ENCODE results near the gene PIH1D1. TPM values are rescaled to one million over a fixed set of nuclear protein-coding genes. Genes with fewer than 3 reads are reported as not detected.

Gene PIH1D1
- total and polyA plus RNA-seq, 2 donors (not counting 3 experiments of a cell fraction or from before 2014, with no cell fraction given), result 83.2 to 86.9 TPM

GRCh38 chr19:49431330-49431749, 20.3 kb downstream of the PIH1D1 start:
- dilution Hi-C loops (cut with MboI; ENCODE audit: extremely low pct_ligation_motif_present, low sequenced_read_pairs), result no loop called here
- H4K20me1 ChIP-seq (replicated peaks; ENCODE audit: control insufficient read depth, extremely low read depth, insufficient read depth, low read length), result no peaks in the 10 kb centered on the region
- no TSS peak for BruUV-seq (replicated peaks)
- no peaks in the 10 kb centered on the region for H3K36me3 ChIP-seq (ENCODE audit: control insufficient read depth in 2 of 2, extremely low read depth in 1 of 2, insufficient read depth in 2 of 2, low read length in 2 of 2)
- POLR2A ChIA-PET, result no interaction called here
- no peak overlapping the region for H3K4me3 ChIP-seq (replicated peaks in 1 of 3; ENCODE audit: insufficient read depth in 1 of 3, low read depth in 1 of 3, low read length in 3 of 3)
- H3K27me3 ChIP-seq (ENCODE audit: control insufficient read depth in 2 of 2, insufficient read depth in 2 of 2, low read length in 2 of 2), result peaks cover 71 to 77% of the 10 kb centered on the region in 2 experiments
- TF ChIP-seq, protein P1, sequence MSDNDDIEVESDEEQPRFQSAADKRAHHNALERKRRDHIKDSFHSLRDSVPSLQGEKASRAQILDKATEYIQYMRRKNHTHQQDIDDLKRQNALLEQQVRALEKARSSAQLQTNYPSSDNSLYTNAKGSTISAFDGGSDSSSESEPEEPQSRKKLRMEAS (IDR thresholded peaks at IDR 0.05; ENCODE audit: insufficient read depth, insufficient read length), result no peak
- TF ChIP-seq CTCF (IDR thresholded peaks at IDR 0.05; ENCODE audit: extremely low read depth in 1 of 2, insufficient read depth in 1 of 2, low read depth in 1 of 2, low read length in 2 of 2) (no peak), GATA2 (IDR thresholded peaks at IDR 0.05; ENCODE audit: insufficient read depth, insufficient read length, low read depth, low read length) (no peak), MYC (IDR thresholded peaks at IDR 0.05; ENCODE audit: low read depth, low read length) (no peak), JUN (IDR thresholded peaks at IDR 0.05; ENCODE audit: borderline replicate concordance, insufficient read depth, insufficient read length, low read depth) (no peak), EZH2 (IDR thresholded peaks at IDR 0.05; ENCODE audit: borderline replicate concordance, low read depth, low read length, severe bottlenecking) (no peak), POLR2A (IDR thresholded peaks at IDR 0.05; ENCODE audit: low read depth, low read length) (no peak), POLR2AphosphoS5 (IDR thresholded peaks at IDR 0.05; ENCODE audit: insufficient read depth, low read depth, low read length) (no peak), FOS (IDR thresholded peaks at IDR 0.05; ENCODE audit: borderline replicate concordance, insufficient read depth, low read length) (no peak)
- no peak overlapping the region for H3K9ac ChIP-seq (replicated peaks; ENCODE audit: extremely low read depth, insufficient read depth, low read length)
- H3K9me3 ChIP-seq (replicated peaks; ENCODE audit: control insufficient read depth, insufficient read depth, low read length), result no peaks in the 10 kb centered on the region
- FAIRE-seq (no peak), DNase-seq (ENCODE audit: low read depth, low spot score) (no peak)
- no peaks in the 10 kb centered on the region for H3K79me2 ChIP-seq (ENCODE audit: control insufficient read depth, insufficient read depth, low read length)
- no peak overlapping the region for H3K4me2 ChIP-seq (ENCODE audit: insufficient read depth, low read length)
- no peaks in the 10 kb centered on the region for H3K9me1 ChIP-seq (replicated peaks; ENCODE audit: control insufficient read depth, extremely low read depth, insufficient read depth, low read length)
- CTCF ChIA-PET, result no interaction called here
- no peak overlapping the region for H3K27ac ChIP-seq (ENCODE audit: insufficient read depth, low read depth, low read length)
- peaks cover under 1% of the 10 kb centered on the region for H3K4me1 ChIP-seq (ENCODE audit: control insufficient read depth, extremely low read depth, insufficient read depth, low read length)
- no peak overlapping the region for H2AFZ ChIP-seq (ENCODE audit: low read depth, low read length)
- intact Hi-C loops (cut with micrococcal nuclease), result no loop called here

Data from endothelial cell of umbilical vein (primary cell).